ENCODE results near the gene FCN3.
"Not testable (repeated sequence)": the region's sequence is repeated elsewhere in the genome, so short reads cannot be mapped to it uniquely, and the experiment has no call there.

FCN3 gene

DNA sequence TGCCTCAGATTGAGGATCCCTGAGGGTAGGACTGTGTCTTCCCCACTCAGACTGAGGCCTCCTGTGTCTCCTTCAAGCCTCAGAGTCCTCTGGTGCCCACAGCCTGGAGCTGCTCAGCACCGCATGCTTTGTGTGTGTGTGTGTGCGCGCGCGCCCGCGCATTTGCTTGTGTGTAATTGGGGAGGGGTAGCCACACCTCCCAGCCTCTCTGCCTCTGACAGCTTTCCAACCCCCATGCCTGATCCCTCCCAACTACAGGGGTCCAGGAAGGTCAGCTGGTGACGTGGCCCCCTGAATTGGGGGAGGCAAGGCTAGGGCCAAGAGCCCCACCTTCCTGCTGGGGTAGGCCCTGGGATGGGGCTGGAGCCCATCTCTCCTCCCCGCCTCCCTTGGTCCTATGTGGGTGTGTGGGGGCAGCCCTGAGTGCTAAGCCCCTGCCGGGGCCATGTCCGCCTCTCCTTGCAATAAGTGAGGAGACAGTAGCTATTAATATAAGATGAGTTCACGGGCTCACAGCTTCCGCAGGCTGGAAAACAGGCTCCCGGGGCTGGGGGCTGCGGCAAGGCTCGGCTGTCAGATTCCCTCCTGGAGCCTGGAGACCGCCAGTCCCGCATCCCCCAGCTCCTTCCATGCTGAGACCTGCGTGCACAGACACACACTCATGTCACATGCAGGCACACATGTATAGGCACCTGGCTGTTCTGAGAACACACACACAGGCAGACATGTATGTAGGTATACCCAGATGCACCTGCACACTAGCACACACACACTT lies 24.8 kb upstream of the FCN3 start:
- DNase-seq, result no peak

GRCh38 chr1:27398405-27399149 lies 24.0 kb upstream of the FCN3 start:
- no peak for DNase-seq

DNA sequence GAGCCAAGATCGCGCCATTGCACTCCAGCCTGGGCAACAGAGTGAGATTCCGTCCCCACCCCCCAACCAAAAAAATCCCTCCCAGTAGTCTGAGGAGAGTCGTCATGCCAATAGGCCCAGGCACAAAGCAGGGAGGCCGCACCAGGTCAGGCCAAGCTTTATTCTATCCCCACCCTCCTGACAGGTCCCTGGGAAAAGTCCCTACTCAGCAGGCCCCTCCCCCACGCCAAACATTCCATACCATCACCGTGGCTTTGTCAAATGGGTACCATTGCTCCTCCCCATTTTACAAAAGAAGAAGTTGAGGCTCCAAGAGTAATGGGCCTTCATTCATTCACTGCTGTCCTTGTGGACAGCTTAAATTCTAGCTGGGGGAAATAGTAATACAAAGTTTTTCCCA lies 23.1 kb upstream of the FCN3 start:
- no peak for DNase-seq

- DNase-seq, result no peak
These were observed 22.5 kb upstream of the FCN3 start for GRCh38 chr1:27397110-27397509.

DNA sequence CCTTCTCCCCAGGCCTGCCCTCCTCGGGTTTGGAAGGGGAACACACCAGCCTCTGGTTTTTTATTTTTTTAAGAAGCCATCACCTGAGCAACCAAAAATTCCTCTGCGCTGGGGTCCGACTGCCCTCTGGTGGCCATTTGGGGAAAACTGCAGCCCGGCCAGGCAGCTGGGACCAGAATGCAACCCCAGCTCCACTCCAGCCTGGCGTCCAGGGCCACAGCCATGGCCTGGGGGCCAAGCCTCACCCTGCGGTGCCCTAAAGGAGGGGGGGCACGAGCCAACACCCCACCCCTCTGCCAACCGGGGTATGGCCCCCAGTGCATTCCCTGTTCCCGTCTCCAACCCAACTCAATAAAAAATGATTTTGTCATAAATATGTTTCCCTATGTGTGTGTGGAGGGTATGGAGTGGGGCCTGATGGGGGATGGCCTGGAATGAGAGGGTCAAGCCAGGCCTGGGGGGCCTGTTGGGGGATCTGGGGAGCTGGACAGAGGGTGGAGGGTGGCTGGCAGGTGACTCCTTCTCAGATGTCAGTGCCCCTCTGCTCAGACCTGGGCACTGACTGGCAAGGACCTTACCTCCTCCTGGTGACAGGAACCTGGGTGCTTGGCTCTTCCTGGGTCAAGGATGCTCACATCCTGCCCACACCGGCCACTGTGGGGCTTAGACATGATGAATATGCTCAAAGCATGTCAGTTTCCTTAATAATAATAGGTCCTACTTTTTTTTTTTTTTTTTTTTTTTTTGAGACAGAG lies 21.0 kb upstream of the FCN3 start:
- DNase-seq, result peak; percentile 85

GRCh38 chr1:27394925-27395324 lies 20.3 kb upstream of the FCN3 start:
- DNase-seq, result no peak

DNA sequence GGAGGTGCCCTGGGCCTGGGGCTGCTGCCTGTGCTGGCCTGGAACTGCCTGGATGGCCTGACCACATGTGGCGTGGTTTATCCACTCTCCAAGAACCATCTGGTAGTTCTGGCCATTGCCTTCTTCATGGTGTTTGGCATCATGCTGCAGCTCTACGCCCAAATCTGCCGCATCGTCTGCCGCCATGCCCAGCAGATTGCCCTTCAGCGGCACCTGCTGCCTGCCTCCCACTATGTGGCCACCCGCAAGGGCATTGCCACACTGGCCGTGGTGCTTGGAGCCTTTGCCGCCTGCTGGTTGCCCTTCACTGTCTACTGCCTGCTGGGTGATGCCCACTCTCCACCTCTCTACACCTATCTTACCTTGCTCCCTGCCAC lies 19.6 kb upstream of the FCN3 start:
- DNase-seq, result no peak

GRCh38 chr1:27393641-27394281 lies 19.1 kb upstream of the FCN3 start:
- no peak for DNase-seq

- DNase-seq, result no peak
These were observed 18.4 kb upstream of the FCN3 start for GRCh38 chr1:27392778-27393635.

DNA sequence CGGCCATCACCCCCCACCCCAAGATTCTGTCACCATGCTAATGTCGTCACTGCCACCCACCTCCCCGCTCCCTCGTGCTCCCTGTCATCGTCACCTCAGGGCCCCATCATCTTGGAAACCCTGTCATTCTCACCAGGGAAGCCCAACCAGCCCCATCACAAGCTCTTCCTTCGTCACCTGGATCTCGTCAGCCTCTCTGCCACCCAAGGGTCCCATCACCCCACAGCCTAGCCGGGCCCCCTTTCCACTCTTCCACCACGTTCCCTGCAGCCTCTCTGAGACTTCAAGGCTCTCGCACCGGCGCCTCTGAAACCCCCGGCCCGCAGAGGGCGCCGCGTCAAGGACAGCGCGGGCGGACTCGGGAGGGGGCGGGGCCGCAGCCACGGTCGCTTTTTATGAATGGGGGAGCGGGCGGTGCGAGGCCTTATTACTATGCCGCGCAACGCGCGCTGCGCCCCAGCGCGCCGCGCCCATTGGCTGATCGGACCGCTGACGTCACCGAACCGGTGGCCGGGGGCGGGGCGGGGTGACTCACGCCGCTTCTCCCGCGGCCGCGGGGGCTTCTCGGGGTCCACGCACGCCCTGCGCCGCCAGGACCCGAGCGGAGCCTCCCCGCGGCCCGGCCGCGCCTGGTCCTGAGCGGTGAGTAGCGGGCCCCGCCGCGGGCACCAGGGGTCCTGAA lies 17.6 kb upstream of the FCN3 start, which contains the start of gene GPR3:
TSS of gene GPR3 (plus strand) at position 527 of the 682 bp plus-strand sequence. CDS start 1,177 bp downstream, outside the sequence.
- DNase-seq, result peak; percentile 93

GRCh38 chr1:27391511-27392095 lies 17.0 kb upstream of the FCN3 start:
- no peak for DNase-seq

GRCh38 chr1:27388337-27389005 lies 13.8 kb upstream of the FCN3 start:
- DNase-seq, result no peak

DNA sequence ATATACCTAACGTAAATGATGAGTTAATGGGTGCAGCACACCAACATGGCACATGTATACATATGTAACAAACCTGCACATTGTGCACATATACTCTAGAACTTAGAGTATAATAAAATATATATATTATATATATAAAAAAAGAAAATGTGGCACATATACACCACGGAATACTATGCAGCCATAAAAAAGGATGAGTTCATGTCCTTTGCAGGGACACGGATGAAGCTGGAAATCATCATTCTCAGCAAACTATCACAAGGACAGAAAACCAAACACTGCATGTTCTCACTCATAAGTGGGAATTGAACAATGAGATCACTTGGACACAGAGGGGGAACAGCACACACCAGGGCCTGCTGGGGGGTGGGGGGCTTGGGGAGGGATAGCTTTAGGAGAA lies 10.2 kb upstream of the FCN3 start:
- not testable (repeated sequence) for DNase-seq

- no peak for DNase-seq
These were observed 9.0 kb upstream of the FCN3 start for GRCh38 chr1:27383661-27384060.

DNA sequence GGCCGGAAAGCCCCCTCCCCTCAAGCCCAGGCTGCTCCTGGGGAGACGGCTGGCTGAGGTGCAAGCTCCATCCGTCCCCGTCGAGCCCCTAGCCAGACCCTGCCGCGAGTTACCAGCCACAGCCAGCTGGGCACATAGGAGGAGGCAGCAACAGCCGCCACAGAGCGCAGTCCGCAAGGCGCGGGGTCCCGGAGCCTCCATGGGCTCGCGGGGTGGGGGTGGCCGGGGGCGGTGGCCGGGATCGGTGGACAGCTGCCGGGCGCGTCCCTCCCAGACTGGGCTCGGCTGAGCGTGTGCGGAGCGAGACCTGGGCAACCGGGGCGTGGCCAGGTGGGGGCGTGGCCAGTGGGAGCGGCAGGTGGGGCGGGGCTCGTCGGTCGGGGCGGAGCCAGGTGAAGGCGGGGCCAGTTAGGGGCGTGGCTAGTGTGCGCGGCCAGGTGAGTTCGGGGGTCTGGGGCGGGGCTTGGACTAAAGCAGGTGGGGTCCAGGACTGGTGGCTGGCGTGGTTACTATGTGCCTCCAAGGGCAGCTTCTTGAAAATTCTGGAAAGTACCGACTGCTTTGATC lies 8.5 kb upstream of the FCN3 start, which contains the start of gene CD164L2:
TSS of gene CD164L2 (minus strand) at position 295 of the 567 bp plus-strand sequence. CDS start at position 201, 94 bp downstream.
- no peak for DNase-seq

- no peak for DNase-seq
These were observed 7.5 kb upstream of the FCN3 start for GRCh38 chr1:27381969-27382762.

DNA sequence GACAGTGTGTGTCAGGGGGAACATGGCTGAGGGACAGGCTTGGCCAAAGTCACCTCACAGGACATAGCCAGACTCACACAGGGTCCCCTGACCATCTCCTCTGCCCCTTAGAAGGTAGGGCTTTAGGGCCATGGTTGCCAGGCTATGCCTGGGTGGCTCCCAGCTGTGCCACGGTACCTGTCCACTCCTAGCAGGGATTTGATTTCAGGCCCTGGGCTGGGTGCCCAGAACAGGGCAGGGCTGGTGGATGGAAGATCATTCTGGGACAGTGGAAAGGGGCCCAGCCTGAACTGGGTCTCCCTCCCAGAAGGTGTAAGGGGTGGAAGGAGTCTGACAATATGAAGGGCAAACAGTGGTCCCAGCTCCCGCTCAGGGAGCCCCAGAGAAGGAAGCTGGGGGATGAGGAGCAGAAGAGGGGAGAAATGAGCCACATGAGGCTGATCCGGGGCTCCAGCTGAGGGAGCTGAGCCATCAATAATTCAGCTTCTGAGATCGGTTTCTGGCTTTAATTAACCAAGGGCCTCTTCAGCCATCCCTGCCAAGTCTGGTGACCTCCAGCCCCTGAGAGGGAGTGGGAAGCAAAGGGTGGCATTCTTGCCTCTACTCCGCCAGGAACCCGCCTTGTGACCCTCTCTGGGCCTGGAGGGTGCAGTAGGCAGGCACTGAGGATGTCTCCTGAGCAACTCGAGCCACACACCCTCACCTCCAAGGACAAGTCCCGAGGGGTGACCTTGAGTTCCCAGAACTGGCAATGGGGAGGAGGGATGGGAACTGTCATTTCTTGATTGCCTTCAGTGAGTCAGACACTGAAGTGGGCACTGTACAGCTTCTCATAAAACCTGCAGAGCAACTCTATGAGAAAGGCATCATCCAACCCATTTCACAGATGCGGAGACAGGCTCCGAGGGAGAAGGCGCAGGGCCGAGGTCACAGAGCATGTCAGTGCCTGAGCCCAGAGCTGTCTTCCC lies 6.4 kb upstream of the FCN3 start:
- no peak for DNase-seq

DNA sequence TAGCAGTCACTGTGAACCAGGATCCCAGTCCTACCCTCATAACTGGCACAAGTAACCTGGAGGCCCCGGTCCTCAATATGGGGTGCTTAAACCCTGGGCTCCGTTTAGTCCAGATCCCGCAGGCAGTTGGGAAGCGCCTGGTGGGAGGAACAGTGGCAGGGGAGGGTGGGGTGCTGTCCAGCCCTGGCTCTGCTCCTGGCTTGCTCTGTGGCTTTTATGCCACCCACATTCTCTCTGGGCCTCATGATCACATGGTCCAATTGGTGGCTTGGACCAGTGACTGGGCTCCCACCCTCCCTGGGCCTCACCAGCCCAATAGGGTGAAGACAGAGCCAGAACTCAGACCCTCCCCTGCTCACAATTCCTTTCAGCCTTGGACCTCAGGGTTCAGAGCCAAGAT lies 5.6 kb upstream of the FCN3 start:
- DNase-seq, result no peak
